ENCODE data around the gene CDK14. TPM values are rescaled to one million over a fixed set of nuclear protein-coding genes. Genes with fewer than 3 reads are reported as not detected.
A peak's percentile ranks its signal among the peaks of the same experiment; 100 is the strongest.

The CDK14 gene
- total and polyA plus RNA-seq, 2 donors (not counting 1 experiment from before 2014, with no cell fraction given) = 42.1 to 167 TPM

- Histone ChIP-seq H4K20me1 (ENCODE audit: control insufficient read depth, insufficient read depth, low read length, poor library complexity, severe bottlenecking) (no peaks in the 10 kb centered on the region), H3K4me3 (ENCODE audit: control extremely low read depth in 1 of 5, extremely low read depth in 1 of 5, insufficient read depth in 1 of 5, low read depth in 2 of 5, low read length in 4 of 5) (no peak overlapping the region), H2AFZ (ENCODE audit: insufficient read depth, low read depth, low read length, poor library complexity, severe bottlenecking) (no peak overlapping the region), H3K36me3 (replicated peaks in 1 of 2; ENCODE audit: control extremely low read depth in 1 of 2, control insufficient read depth in 1 of 2, extremely low read depth in 1 of 2, insufficient read depth in 2 of 2, low read length in 1 of 2) (peaks cover 6 to 8% of the 10 kb centered on the region in 2 experiments), H3K27me3 (replicated peaks in 1 of 4; ENCODE audit: control extremely low read depth in 1 of 4, control insufficient read depth in 3 of 4, insufficient read depth in 4 of 4, low read length in 3 of 4) (no peaks in the 10 kb centered on the region), H3K27ac (ENCODE audit: low read length in 2 of 2) (no peak overlapping the region), H3K79me2 (ENCODE audit: control insufficient read depth, insufficient read depth, low read length) (peaks cover 89% of the 10 kb centered on the region), H3K9me3 (ENCODE audit: control extremely low read depth in 1 of 3, control insufficient read depth in 2 of 3, insufficient read depth in 1 of 3, low read length in 2 of 3) (no peaks in the 10 kb centered on the region), H3K9ac (ENCODE audit: low read length) (no peak overlapping the region), H3K4me1 (ENCODE audit: control insufficient read depth in 2 of 2, insufficient read depth in 2 of 2, low read length in 2 of 2) (peaks cover 33 to 61% of the 10 kb centered on the region in 2 donors), H3K4me2 (replicated peaks; ENCODE audit: low read depth, low read length, poor library complexity, severe bottlenecking) (peak overlapping the region; percentile 1)
- ChIA-PET POLR2A (interaction anchor here (1.4 kb wide), 1 partner anchor 9 kb away, joined by 3 read pairs; no protein-coding TSS in a partner anchor), CTCF (interaction anchor here (1.1 to 1.3 kb wide), 3 partner anchors 9 to 33 kb away, joined by 3 to 4 read pairs (median 3); no protein-coding TSS in a partner anchor)
- H3K4me1 Mint-ChIP-seq = peaks cover 80% of the 10 kb centered on the region
- 100% methylated on average over 1 of the region's 5 CpGs for WGBS (ENCODE audit: insufficient coverage)
- H3K27me3 Mint-ChIP-seq = no peaks in the 10 kb centered on the region
- DNase-seq = no peak
- peak overlapping the region; percentile 17 for H3K4me3 Mint-ChIP-seq
- H3K27ac Mint-ChIP-seq = peak overlapping the region; percentile 24
- TF ChIP-seq CTCF (IDR thresholded peaks at IDR 0.05) = no peak
- TF ChIP-seq EZH2 (IDR thresholded peaks at IDR 0.05; ENCODE audit: borderline replicate concordance, insufficient read depth, low read depth, low read length, poor library complexity, severe bottlenecking) = no peak
- H3K9me3 Mint-ChIP-seq (ENCODE audit: insufficient read depth) = no peaks in the 10 kb centered on the region
- ATAC-seq (ENCODE audit: low read depth) = no peak
- intact Hi-C loops (cut with micrococcal nuclease) = loop anchor here (1.0 kb wide), 1 partner anchor 9 kb away; no protein-coding TSS in a partner anchor
Observed at GRCh38 chr7:90717296-90718060, 121.4 kb downstream of the CDK14 start.

GRCh38 chr7:90719155-90719554 is 123.0 kb downstream of the CDK14 start:
- Histone ChIP-seq H3K79me2 (ENCODE audit: control insufficient read depth, insufficient read depth, low read length) (peaks cover 89% of the 10 kb centered on the region), H3K27me3 (replicated peaks in 1 of 4; ENCODE audit: control extremely low read depth in 1 of 4, control insufficient read depth in 3 of 4, insufficient read depth in 4 of 4, low read length in 3 of 4) (no peaks in the 10 kb centered on the region), H2AFZ (ENCODE audit: insufficient read depth, low read depth, low read length, poor library complexity, severe bottlenecking) (no peak overlapping the region), H3K9me3 (ENCODE audit: control extremely low read depth in 1 of 3, control insufficient read depth in 2 of 3, insufficient read depth in 1 of 3, low read length in 2 of 3) (peaks cover 0 to 3% (median 0%) of the 10 kb centered on the region in 3 donors), H3K4me1 (ENCODE audit: control insufficient read depth in 2 of 2, insufficient read depth in 2 of 2, low read length in 2 of 2) (peaks cover 29 to 62% of the 10 kb centered on the region in 2 donors), H3K9ac (ENCODE audit: low read length) (no peak overlapping the region), H4K20me1 (ENCODE audit: control insufficient read depth, insufficient read depth, low read length, poor library complexity, severe bottlenecking) (no peaks in the 10 kb centered on the region), H3K4me2 (replicated peaks; ENCODE audit: low read depth, low read length, poor library complexity, severe bottlenecking) (no peak overlapping the region), H3K4me3 (ENCODE audit: control extremely low read depth in 1 of 5, extremely low read depth in 1 of 5, insufficient read depth in 1 of 5, low read depth in 2 of 5, low read length in 4 of 5) (no peak overlapping the region), H3K27ac (ENCODE audit: low read length in 2 of 2) (peak overlapping the region in 1 of 2 donors; percentile 27), H3K36me3 (replicated peaks in 1 of 2; ENCODE audit: control extremely low read depth in 1 of 2, control insufficient read depth in 1 of 2, extremely low read depth in 1 of 2, insufficient read depth in 2 of 2, low read length in 1 of 2) (peaks cover 6 to 8% of the 10 kb centered on the region in 2 experiments)
- no peaks in the 10 kb centered on the region for H3K9me3 Mint-ChIP-seq (ENCODE audit: insufficient read depth)
- ChIA-PET CTCF (interaction anchor here (0.8 to 3.0 kb wide), 2 partner anchors 10 to 31 kb away, joined by 3 to 20 read pairs; no protein-coding TSS in a partner anchor), POLR2A (no interaction called here)
- no peak for TF ChIP-seq CTCF (IDR thresholded peaks at IDR 0.05)
- TF ChIP-seq EZH2 (IDR thresholded peaks at IDR 0.05; ENCODE audit: borderline replicate concordance, insufficient read depth, low read depth, low read length, poor library complexity, severe bottlenecking) = no peak
- DNase-seq = no peak
- no peak for ATAC-seq (ENCODE audit: low read depth)
- peak overlapping the region; percentile 16 for H3K27ac Mint-ChIP-seq
- no peaks in the 10 kb centered on the region for H3K27me3 Mint-ChIP-seq
- no peak overlapping the region for H3K4me3 Mint-ChIP-seq
- H3K4me1 Mint-ChIP-seq = peaks cover 78% of the 10 kb centered on the region
- 100% methylated on average over 1 of the region's 3 CpGs for WGBS (ENCODE audit: insufficient coverage)
- intact Hi-C loops (cut with micrococcal nuclease) = no loop called here
